Esophagus mucosa (tissue), 1 donor: Measurements from ENCODE around the gene ZCRB1. TPM values are rescaled to one million over a fixed set of nuclear protein-coding genes. Genes with fewer than 3 reads are reported as not detected.

Experiments used
- ATAC-seq: fragments of 200-7000 bp; cut with Tn5 transposase; one replicate; pipeline ENCODE4 v1.9.1; 2020
- total RNA-seq: library from RNA; stranded (reverse); gene quantifications from one replicate; pipeline ENCODE4 v1.2.4, GENCODE V29; 2023
- donor health status: DM: yes; HTN: yes; CAD: no.

The ZCRB1 gene
- total RNA-seq, 1 donor from 2014 or later, result 36.3 TPM

DNA sequence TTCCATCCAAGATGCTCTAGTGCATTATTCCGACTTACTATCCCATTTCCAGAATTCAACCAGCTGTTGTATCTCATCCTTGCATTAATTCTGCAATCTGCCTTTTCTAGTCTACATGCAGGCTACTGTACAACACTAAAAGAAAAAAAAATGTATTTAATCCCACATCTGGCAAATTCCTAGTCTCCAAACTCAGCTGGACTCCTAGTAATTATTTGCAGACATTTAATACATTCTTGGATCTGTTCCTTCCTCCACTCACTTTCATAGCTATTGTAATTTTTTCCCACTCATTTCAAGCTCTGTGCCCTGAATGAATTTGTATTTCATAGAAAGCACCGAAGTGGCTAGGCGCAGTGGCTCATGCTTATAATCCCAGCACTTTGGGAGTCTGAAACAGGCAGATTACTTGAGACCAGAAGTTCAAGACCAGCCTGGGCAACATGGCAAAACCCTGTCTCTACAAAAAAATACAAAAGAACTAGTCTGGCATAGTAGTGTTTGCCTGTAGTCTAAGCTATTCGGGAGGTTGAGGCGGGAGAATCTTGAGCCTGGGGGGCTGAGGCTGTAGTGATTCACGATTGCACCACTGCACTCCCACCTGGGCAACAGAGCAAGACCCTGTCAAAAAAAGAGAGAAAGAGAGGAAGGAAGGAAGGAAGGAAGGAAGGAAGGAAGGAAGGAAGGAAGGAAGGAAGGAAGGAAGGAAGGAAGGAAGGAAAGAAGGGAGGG, 48.3 kb downstream of the ZCRB1 start:
- no peak for ATAC-seq

DNA sequence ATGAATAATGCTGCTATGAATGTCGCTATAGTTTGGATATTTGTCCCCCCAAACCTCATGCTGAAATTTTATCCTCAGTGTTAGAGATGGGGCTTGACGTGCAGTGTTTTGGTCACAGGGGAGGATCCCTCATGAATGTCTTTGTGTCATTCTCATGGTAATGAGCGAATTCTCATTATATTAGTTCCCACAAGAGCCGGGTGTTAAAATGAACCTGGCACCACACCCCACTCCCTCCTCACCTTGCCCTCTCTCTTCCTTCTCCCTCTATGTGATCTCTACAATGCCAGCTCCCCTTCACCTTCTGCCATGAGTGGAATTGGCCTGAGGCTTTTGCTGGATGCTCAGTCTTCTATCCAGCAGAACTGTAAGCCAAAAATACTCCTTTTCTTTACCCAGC, 50.4 kb downstream of the ZCRB1 start:
- ATAC-seq, result no peak

DNA sequence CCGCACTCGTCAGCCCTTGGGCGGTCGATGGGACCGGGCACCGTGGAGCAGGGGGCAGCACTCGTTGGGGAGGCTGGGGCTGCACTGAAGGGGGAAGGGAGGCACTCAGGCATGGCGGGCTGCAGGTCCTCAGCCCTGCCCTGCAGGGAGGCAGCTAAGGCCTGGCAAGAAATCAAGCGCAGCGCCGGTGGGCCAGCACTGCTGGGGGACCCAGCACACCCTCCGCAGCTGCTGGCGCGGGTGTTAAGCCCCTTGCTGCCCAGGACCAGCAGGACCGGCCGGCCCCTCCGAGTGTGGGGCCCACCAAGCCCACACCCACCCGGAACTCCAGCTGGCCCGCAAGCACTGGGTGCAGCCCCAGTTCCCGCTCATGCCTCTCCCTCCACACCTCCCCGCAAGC, 52.2 kb downstream of the ZCRB1 start:
- ATAC-seq, result no peak

DNA sequence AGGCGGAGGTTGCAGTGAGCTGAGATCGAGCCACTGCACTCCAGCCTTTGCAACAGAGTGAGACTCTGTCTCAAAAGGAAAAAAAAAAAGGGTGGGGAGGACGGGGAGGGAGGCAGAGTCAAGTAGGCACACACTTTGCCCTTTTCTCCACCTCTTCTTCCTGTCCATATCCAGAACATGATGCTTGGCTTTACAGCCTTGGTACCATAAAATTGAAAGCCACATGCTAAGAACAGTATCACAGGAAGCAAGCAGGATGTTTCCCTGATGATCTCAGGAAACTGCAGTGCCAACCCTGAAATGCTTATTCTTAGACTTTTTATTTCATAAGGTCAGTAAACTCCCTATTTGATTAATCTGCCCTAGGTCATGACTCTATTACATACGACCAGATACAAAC, 55.3 kb downstream of the ZCRB1 start:
- no peak for ATAC-seq

DNA sequence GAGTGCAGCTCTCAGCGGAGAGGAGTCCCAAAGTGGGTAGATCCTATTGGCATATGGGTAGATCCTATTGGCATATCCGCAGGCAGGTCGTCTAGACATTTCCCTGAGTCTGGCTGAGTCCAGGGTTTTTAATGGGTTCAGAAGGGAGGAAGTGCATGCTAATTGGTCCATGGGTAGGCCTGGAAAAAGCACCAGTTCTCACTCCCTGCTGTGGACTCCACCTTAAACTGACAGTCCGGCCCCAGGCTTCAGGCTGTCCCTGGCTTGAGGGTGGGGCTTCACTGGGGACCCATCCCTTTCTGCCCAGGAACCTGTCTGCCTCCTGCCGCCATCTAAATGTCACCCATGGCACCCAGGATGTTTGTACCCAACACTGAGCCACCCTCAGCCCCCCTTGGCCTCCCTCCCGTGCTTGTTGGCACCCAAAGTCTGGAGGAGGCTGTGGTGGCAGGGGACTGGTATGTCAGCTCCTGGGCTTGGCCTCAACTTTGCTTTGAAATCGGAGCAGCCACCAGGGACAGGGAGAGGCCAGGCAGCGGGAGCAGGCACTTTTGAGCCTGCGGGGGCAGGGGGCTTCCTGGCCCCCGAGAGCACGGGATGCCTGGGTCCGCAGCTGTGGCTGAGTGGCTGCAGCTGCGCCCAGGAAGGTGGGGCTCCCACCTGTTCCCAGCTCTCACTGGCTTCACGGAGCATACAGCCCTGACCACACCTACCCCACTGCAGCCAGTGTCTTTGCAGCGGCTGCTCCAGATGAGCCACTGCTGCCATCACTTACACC, 58.3 kb downstream of the ZCRB1 start:
- ATAC-seq, result peak; percentile 15

DNA sequence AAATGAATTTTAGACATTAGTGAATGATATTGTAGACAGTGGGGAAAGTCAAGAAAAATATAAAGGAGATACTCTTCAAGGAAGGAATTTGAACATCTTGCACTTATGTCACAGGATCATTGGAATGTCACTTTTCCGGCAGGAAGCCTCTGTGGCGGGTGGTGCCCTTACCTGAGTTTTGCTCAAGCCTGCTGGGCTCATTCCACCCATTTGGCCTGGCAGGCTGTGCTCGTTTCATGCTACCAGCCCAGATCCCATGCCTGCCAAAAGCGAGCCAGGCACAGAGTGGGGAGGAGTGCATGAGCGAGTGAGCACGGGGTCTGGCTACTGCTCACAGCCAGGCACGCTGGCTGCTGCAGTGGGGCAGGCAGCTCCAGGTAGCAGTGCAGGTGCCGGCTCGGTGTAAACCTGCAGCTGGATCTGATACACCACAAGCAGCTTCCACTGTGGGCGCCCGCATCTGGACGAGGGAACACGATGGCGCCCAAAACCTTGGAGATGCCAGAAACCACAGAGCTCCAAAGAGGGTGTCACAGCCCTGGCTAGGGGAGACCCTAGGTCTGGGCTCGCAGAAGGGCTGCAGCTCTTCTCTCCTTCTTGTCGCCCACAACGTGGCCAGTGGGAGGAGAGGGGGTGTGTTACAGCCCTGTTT, 59.2 kb downstream of the ZCRB1 start:
- ATAC-seq, result no peak

DNA sequence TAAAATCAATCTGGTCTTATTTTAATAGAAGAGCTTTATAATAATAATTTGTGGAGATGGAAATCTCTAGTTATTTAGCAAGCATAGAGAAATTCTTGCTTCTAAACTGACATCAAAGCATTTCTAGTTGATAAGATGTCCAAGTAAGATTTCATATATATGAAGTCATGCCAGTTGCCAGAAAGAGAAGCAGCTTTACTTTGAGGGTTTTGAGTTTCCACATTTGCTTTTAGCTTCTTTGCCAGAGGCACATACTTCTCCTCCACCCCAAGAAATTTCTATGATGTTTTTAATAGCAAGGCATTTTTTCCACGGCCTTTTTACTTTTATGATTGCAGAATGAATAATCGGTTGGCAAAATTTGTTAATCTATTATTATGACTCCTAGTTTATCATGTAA, 63.6 kb downstream of the ZCRB1 start:
- ATAC-seq, result no peak

Other genes starting within 250 kb of the ZCRB1 start
- gene GXYLT1, start 181.2 kb downstream of the ZCRB1 start, total RNA-seq, result 3.7 TPM
- 18.0 TPM for gene YAF2, start 87.8 kb downstream of the ZCRB1 start, total RNA-seq
- gene PPHLN1, start 73 bp upstream of the ZCRB1 start, total RNA-seq, result 29.3 TPM